SK-N-SH treated with all-trans-retinoic acid at 6 μM for 48 hours (cell line): ENCODE data around the gene COL6A2.

Experiments
- ARNTL ChIP-seq: fragments of 450-650 bp; formaldehyde crosslinking; IDR thresholded peaks from 2 replicates; pipeline ENCODE4 v1.5.0; 2020; ENCODE audit warnings: low read depth, mild to moderate bottlenecking, moderate library complexity, borderline replicate concordance
- BACH2 ChIP-seq: fragments of 250-450 bp; sonication (Bioruptor Pico); IDR thresholded peaks from 2 replicates; pipeline ENCODE4 v1.9.0; 2021; ENCODE audit warnings: mild to moderate bottlenecking, borderline replicate concordance
- CSRNP3 ChIP-seq: fragments of 250-450 bp; sonication (Bioruptor Pico); IDR thresholded peaks from 2 replicates; pipeline ENCODE4 v1.5.1; 2021; ENCODE audit warnings: mild to moderate bottlenecking, moderate library complexity
- PATZ1 ChIP-seq: fragments of 250-450 bp; sonication (Bioruptor Pico); IDR thresholded peaks from 2 replicates; pipeline ENCODE4 v1.8.0; 2020; ENCODE audit warnings: mild to moderate bottlenecking, moderate library complexity, borderline replicate concordance
- RARB ChIP-seq: fragments of 250-450 bp; sonication (Bioruptor Pico); IDR thresholded peaks from 2 replicates; pipeline ENCODE4 v1.8.0; 2021; ENCODE audit warnings: mild to moderate bottlenecking, moderate library complexity
- ZNF565 ChIP-seq: fragments of 450-650 bp; formaldehyde crosslinking; conservative IDR thresholded peaks from 2 replicates; pipeline ENCODE4 v1.5.0; 2020; ENCODE audit warnings: low read depth, mild to moderate bottlenecking, moderate library complexity
- ZNF8 ChIP-seq: fragments of 450-650 bp; formaldehyde crosslinking; IDR thresholded peaks from 2 replicates; pipeline ENCODE4 v1.5.0; 2020; ENCODE audit warnings: mild to moderate bottlenecking, moderate library complexity

GRCh38 chr21:46159841-46160656 lies 62.1 kb downstream of the COL6A2 start:
- TF ChIP-seq PATZ1 (CRISPR knock-in tag) (no peak), ARNTL (CRISPR knock-in tag) (no peak), ZNF565 (CRISPR knock-in tag) (no peak), RARB (CRISPR knock-in tag) (no peak), ZNF8 (CRISPR knock-in tag) (no peak), CSRNP3 (CRISPR knock-in tag) (no peak), BACH2 (no peak)
